ENCODE results near the gene KLHL22.

DNA sequence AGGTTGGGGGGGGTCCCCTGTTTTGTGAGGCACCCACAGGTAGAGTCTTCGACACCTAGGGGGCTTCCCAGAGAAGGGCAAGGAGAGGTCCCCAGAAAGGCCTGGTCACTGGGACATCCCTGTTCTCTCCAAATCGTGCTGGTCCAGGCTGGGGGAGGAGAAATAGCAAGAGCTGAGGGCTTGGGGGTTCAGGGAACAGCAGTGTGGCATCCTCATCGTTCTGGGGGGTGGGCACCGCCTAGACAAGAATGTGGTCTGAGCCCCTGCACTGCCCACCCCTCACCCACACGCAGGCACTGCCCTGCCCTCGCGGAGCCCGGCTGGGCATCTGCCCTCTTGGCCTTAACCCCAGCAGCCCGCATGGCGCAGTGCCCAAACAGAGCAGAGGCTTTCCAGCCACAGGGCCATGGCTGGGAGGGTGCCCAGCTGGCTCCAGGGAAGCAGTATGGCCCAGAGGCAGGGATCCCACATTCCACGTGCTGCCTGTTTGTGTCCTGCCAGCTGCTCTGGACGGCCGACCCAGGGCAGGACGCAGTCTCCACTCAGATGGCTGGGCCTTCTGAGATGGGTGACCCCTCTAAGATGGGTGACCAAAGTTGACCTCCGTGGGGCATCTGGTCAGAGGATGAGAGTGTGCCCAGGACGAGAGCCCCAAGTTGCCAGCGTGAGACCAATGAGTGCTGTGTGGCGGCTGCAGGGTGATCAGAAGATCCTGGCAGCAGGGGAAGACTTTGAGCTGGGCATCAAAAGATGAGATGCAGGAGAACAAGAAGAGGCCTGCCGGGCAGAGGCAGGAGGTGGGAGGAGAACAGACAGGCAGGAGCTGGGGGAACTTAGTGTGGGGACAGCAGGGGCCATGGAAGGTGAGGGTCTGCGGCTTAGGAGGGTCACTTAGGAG, 72.3 kb downstream of the KLHL22 start:
- TF ChIP-seq, protein P1, sequence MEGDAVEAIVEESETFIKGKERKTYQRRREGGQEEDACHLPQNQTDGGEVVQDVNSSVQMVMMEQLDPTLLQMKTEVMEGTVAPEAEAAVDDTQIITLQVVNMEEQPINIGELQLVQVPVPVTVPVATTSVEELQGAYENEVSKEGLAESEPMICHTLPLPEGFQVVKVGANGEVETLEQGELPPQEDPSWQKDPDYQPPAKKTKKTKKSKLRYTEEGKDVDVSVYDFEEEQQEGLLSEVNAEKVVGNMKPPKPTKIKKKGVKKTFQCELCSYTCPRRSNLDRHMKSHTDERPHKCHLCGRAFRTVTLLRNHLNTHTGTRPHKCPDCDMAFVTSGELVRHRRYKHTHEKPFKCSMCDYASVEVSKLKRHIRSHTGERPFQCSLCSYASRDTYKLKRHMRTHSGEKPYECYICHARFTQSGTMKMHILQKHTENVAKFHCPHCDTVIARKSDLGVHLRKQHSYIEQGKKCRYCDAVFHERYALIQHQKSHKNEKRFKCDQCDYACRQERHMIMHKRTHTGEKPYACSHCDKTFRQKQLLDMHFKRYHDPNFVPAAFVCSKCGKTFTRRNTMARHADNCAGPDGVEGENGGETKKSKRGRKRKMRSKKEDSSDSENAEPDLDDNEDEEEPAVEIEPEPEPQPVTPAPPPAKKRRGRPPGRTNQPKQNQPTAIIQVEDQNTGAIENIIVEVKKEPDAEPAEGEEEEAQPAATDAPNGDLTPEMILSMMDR (IDR thresholded peaks at IDR 0.05), result no peak
- no peak for TF ChIP-seq POLR2A (IDR thresholded peaks at IDR 0.05)
